GM19023 (cell line): ENCODE results near the gene PHLPP1.
A peak's percentile ranks its signal among the peaks of the same experiment; 100 is the strongest.

Experiments used
- ATAC-seq: cut with Tn5 transposase; IDR thresholded peaks from one replicate; pipeline ENCODE4 v1.9.1; 2021; ENCODE audit warnings: mild to moderate bottlenecking, moderate library complexity; ENCODE audit not compliant: unreplicated experiment

Gene PHLPP1

DNA sequence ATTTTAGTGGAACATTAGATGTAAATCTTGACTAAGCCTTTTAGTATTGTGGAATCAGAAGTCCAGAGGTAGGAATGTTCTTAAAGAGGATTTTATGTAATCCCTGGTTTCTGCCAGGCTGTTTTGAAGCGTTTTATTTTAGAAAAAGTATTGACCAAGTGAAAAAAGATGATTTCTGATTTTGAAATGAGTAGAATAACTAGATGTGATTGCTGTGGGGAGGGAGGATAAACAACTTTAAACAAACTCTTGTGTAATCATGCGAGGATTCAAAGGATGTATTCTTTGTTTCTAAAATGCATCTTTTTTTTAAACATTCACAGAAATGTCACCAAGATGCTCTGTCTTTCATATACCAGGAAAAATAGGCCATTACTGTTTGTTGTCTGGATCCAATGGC, 53.9 kb downstream of the PHLPP1 start:
- ATAC-seq = no peak

DNA sequence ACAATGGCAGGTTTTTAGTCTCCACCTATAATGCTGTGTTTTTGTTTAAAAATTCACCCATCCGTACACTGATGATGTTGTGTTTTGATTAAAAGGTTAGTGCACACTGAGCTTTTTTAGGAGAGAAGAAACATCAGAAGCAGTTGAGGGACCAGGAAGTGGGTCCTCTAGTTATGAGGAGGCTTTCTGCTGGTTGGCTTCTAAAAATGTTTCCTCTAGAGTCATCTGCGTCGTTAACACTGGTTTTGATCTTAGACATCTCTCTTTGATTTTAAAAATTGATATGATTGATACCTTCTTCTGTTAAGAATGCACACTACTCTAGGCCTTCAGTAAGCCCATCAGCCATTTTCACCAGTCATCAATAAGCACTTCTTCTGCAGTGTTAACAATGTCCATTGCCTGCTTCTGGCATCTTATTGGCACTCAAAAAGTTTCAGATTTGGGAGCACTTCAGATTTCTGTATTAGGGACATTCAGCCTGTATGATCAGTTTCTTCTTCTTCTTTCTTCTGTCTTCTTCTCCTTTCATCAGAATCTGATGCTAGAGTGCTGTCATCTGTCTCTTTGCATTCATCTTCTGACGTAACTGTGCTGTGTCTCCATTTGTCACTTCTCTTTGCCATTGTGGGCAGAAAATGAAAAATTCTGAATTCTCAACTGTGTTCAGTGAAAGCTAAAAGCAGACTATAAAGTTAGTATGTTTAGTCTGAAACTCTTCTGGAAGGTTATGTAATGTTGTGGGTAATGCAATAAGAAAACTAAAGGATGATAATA, 56.3 kb downstream of the PHLPP1 start:
- ATAC-seq = peak; percentile 59

DNA sequence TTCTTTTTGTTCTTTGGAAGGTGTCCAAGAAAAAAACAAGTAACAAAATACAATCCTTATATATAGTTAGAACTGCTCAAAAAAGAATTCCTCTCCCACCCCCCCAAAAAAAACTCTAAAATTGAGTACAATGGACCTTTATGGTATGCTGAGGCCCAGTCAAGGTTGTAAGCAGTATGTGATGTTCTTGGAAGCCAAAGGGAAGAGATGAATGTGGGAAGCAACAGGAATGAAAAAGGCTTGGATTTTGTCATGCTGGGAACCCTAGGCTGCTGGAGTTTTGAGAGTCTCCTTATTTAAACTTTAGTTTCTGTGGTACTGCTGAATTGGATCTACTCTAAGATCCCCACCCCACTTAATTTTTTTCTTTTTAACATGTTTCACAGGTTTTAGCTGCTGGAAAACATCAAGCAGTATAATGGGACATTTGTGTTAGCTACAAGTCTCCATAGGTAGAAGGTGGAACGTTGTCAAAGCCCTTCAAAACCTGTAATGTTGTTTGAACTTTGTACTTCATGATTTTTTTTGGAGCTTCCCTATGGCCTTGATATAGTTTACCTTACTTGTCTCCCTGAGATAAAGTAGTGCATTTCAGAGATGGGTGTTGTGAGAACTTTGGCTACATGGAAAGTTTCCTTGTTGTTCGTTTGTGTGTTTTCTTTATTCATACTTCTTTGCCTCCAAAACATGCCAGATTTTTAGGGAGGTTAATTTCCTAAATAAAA, 57.7 kb downstream of the PHLPP1 start:
- no peak for ATAC-seq

DNA sequence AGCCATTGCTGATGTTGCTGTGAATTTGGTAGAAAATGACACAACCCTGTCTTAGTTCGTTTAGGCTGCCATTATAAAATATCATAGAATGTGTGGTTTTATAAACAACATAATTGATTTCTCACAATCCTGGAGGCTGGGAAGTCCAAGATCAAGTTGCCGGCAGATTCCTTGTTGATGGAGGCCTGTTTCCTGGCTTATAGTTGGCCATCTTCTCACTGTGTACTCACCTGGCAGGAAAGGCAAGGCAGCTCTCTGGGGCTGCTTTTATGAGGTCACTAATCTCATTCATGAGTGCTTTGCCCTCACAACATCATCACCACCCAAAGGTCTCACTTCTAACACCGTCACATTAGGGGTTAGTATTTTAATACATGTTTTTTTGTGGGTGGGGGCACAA, 58.4 kb downstream of the PHLPP1 start:
- ATAC-seq = no peak

DNA sequence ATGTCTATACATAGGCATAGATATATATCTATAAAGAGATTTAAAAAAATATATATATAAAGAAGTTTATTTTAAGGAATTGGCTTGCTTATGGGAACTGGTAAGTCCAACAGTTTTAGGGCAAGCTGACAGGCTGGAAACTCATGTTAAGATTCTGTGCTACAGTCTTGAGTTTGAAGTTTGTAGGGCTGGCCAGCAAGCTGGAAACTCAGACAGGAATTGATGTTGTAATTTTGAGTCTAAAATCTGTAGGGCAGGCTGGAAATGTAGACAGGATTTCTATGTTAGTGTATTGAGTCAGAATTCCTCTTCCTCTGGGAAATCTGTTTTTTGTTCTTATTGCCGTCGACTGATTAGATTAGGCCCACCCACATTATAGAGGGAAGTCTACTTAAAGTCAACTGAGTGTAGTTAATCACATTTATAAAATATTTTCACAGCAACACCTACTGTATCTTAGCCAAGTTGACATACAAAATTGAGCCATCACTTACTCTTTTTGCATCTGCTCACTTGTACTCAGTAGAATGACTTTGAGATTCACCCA, 60.8 kb downstream of the PHLPP1 start:
- no peak for ATAC-seq

DNA sequence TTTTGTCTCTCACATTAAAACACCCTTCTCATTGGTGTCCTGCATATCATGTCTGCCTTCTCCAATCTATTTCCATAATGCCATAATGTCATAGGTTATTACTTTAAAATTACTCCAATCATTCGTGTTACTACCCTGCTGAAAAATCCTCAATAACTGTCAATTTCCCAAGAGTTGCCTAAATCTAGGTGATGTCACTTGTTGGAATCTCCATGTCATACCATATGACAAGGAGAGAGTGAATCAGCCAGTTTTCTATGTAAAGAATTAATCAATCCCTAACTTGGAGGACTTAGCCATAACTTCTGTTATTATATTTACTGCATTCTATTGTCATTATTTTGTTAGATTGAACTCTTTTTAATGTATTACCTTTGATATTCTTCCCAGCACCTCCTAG, 62.5 kb downstream of the PHLPP1 start:
- no peak for ATAC-seq

DNA sequence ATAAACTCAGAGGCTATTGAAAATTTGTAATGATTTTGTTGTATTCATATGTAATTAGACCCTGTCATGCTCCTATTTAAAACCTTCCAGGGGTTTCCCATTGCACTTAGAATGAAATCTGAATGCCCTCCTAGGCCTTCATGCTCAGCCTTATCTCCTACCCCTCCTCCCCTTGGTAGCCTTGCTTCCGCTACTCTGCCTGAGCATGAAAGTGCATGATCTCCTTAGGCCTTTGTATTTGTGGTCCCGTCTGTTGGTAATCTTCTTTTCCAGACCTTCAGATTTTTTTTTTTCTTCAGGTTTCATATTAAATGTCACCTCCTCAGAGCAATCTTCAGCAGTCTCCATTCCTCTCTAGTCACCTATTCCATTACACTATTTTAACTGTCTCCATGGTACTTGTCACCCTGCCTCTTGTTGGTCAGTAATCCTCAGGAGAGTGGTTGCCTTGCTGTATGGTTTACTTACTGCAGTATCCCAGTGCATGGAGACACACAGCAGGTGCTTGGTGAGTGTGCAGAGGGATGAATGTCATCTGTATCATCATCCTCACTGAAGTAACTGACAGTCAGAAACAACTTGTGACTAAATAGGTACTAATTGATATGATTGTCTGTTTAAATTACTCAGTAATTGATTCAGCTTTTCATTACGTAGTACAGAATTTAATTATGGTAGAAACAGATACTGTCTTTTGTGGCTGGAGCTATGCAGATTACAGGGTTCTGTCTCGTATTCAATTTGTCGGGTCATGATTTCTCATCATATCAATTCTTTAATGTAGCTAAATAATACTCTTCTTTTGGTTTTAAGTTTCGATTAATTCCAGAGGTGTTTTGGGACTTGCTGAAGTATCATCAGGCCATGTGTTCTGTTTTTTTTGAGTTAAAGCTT, 63.9 kb downstream of the PHLPP1 start:
- no peak for ATAC-seq

DNA sequence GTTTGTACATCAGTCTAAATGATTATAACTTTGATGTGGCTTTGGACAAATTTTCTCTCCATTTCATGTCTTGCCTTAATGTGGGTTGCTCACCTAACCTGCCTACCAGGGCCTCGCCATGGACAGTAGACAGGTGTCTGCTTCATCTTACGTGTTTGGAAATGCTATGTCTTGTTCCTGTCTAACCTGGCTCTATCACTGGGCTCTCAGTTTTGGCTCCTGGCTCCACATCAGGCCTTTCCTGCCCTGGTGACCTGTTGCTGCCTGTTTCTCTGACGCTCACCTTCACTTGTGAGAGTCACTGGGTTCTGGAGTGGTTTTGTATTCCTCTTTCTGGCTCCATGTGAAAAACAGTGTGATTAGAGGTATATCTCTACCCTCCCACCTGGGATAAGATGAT, 65.9 kb downstream of the PHLPP1 start:
- no peak for ATAC-seq

DNA sequence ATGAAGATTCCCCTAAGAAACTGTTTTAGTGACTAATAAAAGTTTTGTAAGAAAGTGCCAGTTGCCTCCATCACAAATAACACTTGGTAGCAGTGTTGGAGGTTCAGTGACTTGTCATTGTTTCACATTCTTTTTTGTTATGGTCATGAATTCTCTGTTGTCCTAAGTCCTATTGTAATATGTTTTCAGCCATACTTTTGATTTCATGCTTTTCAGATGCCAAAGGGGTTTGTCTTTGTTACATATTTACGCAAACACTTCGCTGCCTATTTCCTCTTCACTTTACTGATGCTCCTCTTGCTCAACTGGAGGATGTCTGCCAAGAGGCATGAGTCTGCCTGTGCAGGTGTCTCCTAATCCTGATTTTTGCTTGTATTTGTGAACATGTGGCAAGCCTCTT, 66.6 kb downstream of the PHLPP1 start:
- ATAC-seq = no peak

DNA sequence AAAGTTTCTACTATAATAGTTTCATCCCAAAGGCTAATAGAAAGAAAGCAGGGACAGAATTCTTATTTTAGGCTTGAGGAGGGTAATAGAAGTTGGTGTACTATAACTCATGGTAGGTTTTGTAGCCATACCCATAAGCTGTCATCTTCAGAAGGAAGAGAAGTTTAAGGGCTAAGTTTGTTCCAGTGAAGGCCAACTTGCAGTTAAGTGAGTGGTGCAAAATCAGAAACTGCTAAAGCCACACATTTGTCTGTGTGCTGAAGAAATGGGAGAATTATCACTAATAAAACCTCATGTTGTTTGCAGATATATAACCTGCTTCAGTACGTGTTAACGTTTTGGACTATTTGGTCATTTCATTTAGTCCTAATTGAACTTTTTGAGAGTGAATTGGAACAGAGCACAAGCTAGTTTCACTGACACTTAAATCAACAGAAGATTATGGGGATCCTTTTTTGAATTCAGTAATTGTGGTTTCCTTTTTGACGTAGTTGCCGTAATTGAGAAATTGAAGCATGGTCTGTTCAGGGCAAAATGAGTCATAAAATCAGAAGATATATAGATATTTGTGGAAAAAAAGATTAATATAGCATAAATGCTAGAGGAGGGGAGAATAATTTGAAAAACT, 69.1 kb downstream of the PHLPP1 start:
- ATAC-seq = no peak

DNA sequence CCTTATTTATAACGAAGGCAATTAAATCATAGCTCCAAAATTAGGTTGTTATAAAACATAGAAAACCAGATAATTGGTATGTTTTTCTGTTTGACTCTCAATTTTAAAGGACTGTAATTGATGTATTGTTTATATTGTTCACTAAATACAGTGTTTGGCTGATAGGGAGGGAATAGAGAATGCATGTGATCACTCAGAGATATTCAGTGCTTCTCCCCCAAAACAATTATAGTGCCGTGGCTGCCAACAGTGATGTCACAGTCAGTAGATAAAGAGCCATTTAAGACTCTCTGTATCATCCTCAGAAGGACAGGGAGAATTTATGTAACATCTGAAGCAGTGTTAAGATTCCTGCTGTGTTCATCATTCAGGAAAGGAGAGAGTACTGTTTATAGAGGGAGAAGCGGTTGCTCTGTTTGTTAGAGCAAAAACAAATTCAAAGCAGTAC, 69.6 kb downstream of the PHLPP1 start:
- no peak for ATAC-seq

DNA sequence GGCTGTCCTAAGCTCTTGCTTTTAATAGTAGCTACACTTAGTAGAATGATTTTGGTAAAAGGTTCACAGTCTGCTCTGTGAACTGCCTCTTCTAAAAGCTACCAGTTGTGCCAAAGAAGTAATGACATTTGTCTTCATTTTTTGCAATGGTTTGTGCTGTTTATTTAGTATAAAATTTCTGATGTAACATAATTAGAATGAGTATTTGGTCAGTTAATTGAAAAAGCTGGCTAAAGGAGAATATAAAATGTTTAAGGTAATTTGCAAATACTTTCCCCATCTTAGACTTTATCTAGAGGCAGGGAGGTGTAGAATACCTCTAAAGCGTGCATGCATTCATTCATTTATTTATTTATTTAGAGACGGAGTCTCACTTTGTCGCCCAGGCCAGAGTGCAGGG, 71.3 kb downstream of the PHLPP1 start:
- no peak for ATAC-seq

DNA sequence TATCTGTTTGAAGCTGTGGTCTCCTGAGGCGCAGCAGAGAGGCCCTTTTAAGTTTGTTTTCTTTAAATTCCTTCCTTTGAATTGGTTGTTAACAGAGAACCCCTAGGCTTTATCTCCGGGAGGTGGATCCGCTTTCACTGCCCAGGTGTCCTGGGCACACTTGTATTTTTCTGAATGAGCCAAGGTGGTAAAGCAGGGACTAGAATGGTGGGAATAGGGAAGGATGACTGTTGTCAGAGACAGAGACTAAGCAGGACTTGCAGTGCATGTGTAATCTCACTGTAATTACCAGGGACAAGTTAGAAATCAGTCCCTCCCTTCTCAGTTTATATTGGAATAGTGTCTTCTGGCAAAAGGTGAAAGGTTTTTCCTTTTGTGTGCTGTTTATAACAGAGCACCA, 72.8 kb downstream of the PHLPP1 start:
- ATAC-seq = no peak

DNA sequence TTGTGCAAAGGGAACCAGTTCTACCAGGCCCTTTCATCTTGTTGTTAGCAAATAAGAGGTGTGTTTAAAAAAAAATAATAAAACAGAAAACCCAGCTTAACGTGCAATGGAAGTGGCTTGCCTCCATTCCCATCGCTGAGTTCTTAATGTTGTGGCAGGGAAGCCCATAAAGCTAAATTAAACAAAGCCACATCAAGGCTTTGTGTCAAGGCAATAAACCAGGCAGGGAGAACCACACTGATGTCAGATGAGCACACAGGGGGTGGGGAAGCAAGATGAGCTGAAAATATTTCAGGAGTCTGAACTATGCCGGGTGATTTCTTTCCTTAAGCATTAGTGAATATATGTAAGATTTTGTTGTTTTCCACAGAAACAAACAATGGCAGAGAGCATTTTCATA, 73.5 kb downstream of the PHLPP1 start:
- ATAC-seq = no peak

DNA sequence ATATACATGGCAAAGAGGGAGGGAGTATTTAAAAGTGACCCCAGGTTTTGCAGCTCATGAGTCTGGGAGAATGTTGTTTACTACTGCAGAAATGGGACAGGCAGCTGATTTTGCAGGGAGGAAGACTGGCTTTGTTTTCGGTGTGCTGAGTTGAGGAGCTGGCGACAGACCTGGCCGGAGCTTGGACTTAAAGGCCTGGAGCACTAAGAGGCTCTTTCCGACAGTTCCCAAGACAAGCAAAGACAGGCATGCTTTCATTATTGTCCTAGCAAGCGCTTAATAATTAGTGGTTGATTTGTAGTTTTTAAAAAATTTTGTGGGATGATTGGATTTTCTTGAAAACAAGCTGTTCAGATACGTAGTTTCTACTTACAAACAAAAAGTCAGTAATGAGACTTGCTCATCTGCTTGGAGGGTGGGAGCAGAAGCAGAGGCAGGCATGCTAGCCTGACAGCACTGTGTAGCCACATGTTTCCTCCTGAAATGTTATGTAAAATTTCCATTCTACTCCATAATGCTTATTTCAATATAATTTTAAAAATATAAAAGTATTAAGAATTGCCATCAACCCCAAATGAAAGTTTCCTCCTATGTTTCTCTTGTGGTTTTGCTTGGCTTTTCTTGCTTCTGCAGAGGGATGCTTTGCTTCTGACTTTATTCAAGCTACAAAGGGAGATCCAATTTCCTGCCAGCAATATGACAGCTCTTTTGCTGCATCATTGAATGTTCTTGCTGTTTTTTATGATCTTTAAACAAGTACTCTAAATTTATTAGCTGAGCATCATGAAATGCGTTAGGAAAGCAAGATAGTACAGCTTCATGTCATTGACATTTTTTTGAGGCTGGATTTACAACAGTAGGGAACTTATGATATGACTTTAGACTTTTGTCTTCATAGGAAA, 75.8 kb downstream of the PHLPP1 start:
- no peak for ATAC-seq

DNA sequence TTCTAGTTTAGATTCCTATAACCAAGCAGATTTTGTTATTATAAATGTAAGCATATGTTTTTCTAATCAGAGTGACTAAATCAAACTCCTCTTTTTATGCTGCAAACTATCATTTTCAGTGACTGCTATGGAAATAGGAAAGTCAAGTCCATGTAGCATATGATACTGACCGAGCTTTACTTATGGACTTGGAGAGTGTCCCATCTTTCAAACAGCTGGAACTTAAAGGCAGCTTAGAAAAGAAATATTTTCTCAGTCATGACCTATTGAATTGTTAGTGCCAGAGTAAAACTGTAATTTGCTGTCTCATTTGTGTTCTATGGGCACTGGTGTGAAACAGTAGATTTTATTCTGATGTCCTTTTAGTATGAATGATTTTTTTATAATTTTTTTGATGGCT, 76.7 kb downstream of the PHLPP1 start:
- ATAC-seq = no peak

DNA sequence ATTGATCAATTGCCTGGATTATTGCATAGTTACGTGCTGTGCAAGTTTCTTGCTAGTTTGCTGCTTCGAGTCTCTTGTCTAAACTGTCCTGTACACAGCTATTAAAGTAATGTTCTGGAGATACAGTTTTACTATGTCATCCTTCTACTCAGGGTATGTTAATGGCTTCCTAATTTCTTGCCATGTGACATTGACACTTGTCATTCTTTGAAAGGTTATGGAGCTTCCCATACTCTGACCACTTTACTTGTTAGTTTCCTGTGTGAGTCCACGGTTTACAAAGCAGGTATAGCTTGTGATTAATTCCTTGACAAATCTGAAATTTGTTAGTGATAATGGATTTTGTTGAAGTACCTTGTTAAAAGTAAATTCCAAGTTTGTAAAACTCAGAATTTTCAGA, 80.5 kb downstream of the PHLPP1 start:
- ATAC-seq = no peak

DNA sequence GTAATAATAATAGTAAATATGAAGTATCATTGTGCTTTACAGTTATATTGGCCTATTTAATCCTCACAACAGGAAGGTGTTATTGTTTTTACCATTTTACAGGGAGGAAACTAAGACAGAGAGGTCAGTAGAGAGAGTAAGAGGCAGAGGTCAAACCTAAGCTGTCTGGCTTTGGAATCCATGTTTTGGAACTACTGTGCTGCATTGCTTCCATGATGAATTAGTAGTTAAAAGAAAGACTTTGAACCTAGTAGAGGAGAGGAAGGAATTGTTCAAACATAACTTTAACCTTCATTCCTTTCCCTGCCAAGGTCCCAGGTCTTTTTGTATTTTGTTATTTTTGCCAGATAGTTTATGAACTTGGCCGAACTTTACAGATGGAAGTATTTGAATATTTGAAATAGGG, 80.9 kb downstream of the PHLPP1 start:
- no peak for ATAC-seq

DNA sequence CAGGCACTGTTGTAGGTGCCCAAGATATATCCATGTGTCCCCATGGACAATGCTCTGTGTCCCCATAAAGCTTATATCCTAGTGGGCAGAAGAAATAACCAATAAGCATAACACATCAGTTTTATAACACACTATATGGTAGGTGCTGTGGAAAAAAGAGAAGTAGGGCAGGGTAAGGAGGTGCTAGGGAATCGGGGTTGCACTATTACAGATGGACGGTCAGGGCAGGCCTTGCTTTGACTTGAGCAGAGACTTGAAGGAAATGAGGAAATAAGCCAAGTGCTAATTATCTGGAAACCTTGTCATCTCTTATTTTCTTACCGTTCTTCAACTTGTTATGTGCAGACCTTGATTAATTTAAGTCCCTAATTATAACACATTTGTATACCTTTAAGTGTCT, 82.0 kb downstream of the PHLPP1 start:
- no peak for ATAC-seq

DNA sequence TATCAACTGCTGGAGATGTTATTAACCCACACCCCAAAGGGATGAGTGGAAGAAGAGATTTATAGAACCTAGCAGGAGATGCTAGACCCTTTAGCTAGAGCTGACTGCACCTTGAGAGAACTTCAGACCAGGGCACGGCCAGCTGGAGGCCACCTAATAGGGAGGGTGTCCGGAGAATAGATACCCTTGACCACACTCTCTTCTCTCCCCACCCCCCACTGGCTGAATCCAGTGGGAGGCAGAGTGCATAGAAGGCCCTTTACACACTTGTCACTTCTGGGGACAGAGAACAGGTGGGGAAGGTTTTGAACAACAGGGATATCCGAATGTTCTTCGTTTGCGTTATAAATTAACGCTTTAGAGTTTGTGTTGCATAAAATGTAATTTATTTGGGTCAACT, 84.6 kb downstream of the PHLPP1 start:
- no peak for ATAC-seq
